ENCODE data around the gene HTT.

HTT gene

DNA sequence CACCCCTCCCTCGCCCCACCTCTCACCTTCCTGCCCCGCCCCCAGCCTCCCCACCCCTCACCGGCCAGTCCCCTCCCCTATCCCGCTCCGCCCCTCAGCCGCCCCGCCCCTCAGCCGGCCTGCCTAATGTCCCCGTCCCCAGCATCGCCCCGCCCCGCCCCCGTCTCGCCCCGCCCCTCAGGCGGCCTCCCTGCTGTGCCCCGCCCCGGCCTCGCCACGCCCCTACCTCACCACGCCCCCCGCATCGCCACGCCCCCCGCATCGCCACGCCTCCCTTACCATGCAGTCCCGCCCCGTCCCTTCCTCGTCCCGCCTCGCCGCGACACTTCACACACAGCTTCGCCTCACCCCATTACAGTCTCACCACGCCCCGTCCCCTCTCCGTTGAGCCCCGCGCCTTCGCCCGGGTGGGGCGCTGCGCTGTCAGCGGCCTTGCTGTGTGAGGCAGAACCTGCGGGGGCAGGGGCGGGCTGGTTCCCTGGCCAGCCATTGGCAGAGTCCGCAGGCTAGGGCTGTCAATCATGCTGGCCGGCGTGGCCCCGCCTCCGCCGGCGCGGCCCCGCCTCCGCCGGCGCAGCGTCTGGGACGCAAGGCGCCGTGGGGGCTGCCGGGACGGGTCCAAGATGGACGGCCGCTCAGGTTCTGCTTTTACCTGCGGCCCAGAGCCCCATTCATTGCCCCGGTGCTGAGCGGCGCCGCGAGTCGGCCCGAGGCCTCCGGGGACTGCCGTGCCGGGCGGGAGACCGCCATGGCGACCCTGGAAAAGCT lies at the start of gene HTT, which contains the start of gene HTT-AS:
TSS of gene HTT (plus strand) at position 604 of the 768 bp plus-strand sequence. CDS start at position 749, 145 bp downstream.
TSS of gene HTT-AS (minus strand) at position 461 of the 768 bp plus-strand sequence.
- FAIRE-seq (peak; percentile 84), DNase-seq (ENCODE audit: insufficient read length, low spot score) (peak; percentile 82)

DNA sequence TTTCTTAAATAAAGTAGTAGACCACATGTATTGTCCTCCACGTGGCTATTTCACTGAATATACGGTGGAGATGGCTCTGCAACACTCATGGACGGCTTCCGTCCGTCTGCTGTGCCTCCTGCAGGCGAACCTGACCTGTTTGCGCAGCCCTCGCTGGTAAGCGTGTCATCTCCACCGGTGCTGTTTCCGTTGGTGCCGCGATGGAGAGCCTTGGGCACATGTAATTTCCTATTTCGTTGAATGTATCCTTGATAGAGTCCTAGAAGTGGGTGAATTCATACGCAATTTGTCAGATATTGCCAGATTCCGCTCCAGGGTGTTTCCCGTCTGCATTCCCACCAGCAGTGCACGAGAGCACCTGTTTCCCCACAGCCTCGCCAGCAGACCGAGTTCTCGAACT lies 48.6 kb upstream of the HTT start:
- DNase-seq (ENCODE audit: insufficient read length, low spot score): no peak
- FAIRE-seq: no peak

DNA sequence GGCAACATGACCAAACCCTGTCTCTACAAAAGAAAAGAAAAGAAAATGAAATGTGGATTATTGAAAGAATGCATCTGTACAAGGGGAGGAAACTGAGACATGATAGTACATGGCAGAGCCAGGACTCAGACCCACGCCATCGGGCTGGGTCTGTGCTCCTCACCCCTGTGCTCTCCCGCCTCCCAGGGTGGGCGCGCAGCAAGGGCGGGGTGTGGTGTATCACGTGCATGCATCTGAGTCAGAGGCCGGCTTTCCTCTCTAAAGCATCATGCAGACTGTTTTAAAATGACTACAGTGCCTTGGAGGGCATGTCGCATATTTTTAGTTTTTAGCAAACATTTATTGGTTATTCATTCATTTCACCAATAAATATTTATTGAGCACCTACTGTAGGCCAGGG lies 47.9 kb upstream of the HTT start:
- FAIRE-seq: no peak
- no peak for DNase-seq (ENCODE audit: insufficient read length, low spot score)

DNA sequence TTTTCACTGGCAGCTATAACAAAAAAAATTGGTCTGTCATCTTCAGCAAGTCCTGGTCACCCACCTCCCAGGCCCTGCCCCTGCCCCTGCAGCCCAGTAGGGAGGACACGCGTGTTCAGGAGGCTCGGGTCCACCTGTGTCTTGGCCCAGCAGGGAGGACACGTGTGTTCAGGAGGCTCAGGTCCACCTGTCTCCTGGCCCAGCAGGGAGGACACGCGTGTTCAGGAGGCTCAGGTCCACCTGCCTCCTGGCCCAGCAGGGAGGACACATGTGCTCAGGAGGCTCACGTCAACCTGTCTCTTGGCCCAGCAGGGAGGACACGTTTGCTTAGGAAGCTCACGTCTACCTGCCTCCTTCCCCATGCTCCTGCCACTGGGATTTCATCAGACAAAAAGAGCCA lies 45.0 kb upstream of the HTT start:
- FAIRE-seq: no peak
- no peak for DNase-seq (ENCODE audit: insufficient read length, low spot score)

DNA sequence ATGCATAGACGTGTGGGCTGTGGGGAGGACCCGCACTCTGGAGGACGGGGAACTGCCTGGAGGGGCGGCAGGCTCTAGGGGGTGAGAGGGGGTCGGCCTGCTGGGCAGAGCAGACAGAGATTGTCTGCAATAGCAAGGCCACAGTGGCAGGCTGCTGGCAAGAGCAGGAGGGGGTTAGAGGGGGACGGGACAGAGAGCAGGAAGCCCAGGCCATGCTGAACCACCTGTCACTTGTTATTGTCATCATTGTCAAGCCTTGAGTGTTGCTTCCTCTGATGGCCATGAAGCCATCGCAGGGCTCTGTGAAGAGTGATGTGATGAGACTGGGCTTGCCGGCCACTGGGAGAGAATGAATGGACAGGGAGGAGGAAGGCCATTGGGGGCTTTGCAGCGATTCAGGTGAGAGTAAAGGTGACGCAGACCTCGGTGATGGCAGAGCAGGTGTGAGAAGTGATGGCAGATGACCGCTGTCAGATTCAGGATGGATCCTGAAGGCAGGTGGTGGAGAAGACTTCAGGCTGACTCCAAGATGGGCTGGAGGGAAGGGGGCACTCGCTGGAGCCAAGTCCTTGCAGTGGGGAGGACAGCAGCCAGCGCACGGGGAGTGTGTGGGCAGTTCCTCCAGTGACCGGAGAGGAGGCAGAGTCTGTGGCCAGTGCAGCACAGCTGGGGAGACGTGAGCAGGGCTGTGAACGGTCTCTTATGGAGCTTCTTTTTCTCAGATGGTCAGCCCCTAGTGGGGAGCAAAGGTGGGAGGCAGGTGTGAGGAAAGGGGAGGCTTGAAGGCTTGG lies 43.7 kb upstream of the HTT start:
- FAIRE-seq (no peak), DNase-seq (ENCODE audit: insufficient read length, low spot score) (no peak)

DNA sequence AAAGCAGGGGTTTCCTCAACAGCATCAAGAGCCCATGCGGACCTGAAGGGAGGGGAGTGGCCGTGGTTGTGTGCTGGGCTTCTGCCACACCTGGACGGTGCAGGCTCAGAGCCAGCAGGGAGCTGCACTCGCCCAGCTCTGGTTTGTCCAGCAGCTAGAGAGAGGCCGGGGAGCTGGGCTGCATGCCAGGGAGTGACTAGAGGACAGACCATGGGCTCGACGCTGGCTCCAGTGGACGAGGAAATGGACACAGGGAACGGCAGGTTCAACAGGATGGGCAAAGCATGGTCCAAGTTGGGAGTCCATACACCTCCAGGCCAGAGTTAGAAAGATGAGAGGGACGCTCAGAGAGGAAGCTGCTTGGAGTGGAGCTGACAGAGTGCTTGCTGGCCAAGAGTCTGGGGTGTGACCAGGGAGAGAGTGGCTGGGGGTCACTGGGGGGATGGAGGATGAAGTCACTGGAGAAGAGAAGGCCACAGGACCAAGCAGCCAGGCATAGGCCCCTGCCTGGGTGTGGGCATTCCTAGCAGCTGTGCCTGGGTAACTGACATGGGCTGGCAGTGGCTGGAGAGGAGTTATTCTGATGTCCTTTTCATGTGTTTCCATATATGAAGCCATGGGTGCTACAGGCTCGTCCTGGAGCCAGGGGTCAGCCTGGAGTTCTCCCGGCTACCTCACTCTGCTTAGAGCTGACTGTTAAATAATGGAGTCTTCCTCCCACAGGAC lies 43.0 kb upstream of the HTT start:
- FAIRE-seq: no peak
- no peak for DNase-seq (ENCODE audit: insufficient read length, low spot score)

DNA sequence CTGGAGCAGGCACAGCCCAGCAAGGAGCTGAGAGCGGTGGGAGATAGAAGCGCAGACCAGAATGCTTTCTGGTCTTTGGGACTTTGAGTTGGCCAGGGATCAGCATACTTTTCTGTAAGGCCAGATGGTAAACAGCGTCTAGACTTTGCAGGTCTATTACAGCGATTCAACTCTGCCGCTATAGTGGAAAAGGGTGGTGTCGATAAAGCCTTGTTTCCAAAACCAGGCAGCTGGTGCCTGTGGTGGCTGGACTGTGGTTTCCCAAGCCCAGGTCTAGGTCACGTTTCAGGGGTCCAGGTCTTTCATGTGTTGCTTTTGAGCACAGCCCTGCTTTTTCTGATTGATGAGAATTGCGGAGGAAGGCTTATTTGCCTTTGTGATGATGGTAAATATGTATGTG lies 40.2 kb upstream of the HTT start:
- no peak for DNase-seq (ENCODE audit: insufficient read length, low spot score)
- no peak for FAIRE-seq

DNA sequence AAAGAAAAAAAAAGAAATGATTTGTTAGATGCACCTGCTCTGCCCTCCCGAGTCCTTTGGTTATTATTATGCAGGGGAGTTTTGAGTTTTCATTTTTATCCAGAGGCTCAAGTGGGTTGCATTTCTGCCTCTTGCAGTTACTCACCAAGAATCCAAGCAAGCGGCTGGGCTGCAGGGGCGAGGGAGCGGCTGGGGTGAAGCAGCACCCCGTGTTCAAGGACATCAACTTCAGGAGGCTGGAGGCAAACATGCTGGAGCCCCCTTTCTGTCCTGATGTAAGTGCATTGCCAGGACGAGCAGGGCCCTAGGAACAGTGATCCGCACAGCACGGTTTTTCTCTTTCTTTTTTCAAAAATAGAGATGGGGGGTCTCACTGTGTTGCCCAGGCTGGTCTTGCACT lies 39.2 kb upstream of the HTT start:
- DNase-seq (ENCODE audit: insufficient read length, low spot score): no peak
- FAIRE-seq: no peak

DNA sequence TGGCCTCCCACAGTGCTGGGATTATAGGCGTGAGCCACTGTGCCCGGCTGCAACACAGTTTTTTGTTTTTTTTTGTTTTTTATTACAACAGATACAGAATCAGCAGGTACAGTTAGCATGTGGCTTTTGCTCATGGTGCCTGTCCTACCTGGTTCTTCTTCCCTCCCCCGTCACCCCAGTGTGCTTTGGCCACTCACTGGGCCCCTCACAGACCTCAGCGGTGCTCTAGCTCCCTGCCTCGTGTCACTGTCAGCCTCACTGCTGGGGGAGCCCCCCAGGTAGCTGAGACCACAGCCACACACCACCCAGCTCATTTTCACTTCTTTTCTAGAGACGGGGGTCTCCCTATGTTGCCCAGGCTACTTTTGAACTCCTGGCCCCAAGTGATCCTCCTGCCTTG lies 38.8 kb upstream of the HTT start:
- DNase-seq (ENCODE audit: insufficient read length, low spot score): no peak
- no peak for FAIRE-seq

DNA sequence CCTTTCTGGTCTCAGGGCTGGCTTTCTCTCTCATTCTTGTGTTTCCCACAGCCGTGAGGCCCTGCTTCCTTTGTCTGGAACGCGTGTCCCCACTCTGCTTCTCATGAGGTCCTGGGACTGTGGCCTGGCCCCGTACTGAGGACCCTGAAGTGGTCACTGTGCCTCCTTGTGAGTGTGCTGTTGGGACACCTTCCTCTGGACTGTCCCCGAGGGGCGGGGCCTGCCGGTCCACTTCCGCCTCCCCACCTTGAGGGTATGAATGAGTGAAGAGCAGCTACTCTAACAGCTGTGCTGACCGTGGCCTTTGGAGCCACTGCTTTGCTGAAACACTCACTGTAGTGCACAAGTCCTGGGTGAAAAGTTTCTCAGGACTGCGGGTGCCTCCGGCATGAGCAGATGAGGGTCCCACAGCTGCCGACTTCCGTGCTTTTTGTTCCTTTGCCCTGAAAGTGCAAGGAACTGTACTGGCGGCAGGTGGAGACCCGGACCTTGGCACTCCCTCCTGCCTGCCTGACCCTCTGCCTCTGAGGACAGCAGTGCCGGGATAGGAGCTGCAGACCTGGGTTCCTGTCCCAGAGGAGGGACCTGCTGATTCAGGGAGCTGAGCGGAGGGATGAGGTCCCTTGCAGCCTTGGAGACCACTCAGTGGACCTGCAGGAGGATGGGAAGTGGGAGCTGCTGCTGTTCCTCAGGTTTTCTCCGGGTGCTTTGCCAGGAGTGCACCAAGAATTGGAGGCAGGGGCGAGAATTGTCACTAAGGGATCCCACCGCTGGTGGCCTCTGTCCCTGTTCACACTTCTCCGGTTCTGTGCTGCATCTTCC lies 38.1 kb upstream of the HTT start:
- DNase-seq (ENCODE audit: insufficient read length, low spot score) (no peak), FAIRE-seq (no peak)

DNA sequence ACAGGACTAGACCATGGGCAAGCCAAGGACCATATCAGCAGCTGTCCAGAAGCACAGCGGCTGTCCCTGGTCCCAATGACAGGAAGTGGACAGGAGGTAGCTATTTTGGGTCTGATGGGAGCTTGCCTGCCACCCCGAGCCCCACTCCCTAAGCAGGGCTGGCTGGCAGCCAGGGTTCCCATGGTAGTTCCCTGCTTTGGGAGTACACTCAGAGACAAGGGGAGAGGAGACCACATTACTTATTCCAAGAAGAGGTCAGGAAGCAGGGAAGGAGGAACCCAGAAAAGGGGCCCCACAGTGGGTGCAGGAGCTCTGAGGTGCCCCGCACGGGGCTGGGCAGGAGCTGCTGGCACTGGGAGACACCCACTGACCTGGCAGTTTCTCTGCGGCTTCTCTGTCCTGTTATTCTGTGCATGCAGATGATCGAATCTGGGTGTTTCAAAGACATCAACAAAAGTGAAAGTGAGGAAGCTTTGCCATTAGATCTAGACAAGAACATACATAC lies 36.5 kb upstream of the HTT start:
- FAIRE-seq: peak; percentile 81
- no peak for DNase-seq (ENCODE audit: insufficient read length, low spot score)

DNA sequence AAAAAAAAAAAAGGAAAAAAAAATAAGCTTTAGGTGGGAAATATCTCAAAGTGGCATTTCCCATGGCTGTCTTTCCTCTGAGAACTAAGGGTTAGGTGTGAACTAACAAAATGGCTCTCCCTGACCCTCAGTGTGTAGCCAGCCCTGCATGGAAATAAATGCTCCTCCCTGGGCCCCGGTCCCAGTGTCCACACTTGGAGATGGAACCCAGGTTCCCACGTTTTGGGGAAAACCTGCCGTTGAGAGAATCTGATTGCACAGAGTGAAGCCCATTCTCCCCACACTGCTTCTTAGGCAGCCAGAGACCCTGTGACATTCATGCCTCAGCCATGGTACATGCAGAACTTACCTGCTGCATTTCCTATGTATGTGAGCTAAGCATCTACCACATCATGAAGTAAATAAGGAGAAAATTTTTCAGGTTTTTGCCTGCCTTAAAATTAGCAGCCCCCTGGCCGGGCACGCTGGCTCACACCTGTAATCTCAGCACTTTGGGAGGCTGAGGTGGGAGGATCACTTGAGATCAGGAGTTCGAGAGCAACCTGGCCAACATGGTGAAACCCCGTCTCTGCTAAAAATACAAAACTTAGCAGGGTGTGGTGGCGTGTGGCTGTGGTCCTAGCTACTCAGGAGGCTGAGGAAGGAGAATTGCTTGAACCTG lies 34.6 kb upstream of the HTT start:
- DNase-seq (ENCODE audit: insufficient read length, low spot score): no peak
- peak; percentile 56 for FAIRE-seq

DNA sequence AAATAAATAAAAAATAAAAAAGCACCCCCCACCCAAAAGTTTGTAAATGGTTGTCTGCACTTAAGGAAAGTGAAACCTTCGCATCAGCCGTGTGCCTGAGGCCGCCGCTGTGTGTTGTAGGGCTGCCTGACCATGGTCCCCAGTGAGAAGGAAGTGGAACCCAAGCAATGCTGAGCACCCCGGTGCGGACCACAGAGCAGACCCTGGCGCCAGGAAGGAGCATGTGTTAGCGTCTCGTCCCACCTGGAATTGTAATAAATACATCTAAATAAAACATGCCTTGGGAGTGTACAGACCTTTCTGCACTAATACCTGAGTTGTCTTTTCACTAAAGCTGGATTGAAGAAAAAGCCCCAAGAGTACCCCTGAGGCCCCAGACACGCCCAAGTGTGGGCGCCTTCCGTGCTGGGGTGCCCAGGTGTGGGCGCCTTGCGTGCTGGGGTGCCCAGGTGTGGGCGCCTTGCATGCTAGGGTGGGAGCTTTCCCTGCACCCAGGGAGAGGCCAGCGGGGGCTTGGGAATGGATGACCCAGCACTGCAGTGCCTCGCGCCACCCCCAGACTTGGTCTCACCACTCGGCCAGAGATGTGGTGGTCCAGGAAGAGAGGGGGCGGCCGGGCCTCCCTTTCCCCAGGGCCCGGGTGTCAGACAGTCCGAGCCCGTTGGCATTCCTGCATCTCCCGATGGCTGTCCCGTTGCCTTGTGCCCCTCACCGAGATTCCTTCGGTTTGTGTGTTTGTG lies 33.9 kb upstream of the HTT start:
- DNase-seq (ENCODE audit: insufficient read length, low spot score): no peak
- FAIRE-seq: peak; percentile 89

DNA sequence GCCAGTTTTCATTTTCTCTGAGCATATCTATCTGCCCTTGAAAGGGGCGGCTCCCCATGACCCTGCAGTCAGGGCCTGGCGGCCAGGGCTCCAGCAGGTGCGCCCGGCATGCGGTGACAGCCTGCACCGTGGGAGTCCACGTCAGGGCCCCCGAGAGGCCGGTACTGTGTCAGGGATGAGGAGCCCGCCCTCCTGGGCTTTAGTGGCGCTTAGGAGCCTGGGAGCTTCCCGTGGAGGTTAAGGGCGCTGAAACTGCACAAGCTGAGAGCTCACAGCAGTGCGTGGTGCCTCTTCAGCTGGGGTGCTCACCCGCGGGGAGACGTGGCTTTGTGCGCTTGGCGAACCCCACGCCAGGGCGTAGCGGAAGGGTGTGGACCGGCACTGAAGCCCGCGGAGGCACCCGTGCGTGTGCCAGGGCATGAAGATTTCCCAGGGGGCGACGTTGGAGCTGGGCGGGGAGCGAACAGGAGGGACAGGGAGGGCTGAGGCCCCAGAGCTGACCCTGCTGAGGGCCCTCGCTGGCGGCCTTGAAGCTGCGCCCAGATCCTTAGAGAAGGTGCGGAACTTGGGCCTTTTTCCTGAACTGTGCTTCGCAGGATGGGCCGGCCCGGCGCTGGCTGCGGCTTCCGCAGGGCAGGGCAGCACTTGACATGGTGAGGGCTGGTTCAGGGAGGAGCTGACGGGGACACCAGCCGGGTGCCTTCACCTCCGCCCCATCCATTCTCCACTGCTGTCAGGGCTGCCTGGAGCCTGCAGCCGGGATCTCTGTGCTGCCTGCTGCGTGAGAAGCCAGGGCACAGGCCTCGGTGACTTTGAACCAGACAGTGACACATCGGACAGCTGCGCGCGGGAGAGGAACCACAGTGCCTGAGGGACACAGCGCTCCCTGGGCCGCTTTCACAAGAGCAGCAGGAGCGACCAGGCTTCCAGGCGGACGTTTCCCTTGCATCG lies 33.0 kb upstream of the HTT start:
- FAIRE-seq (peak; percentile 51), DNase-seq (ENCODE audit: insufficient read length, low spot score) (no peak)

DNA sequence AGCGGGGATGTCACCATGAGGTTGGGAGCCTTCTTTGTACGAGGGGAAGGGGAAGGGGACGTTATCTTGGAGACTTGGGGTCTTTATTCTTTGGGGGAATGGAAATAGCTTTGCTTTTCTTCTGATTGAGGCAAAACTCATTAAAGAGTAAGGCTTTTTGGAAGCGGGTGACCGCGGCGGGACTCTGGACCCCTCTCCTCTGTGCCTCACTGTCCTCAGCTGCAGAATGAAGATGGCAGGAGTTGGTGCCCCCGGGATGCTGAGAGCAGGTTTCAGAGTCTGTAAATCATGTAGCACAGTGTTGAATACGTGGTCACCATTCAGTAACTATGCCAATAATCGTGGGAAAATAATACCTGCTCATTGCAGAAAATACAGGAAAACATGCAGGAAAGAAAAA lies 32.3 kb upstream of the HTT start:
- no peak for FAIRE-seq
- no peak for DNase-seq (ENCODE audit: insufficient read length, low spot score)

DNA sequence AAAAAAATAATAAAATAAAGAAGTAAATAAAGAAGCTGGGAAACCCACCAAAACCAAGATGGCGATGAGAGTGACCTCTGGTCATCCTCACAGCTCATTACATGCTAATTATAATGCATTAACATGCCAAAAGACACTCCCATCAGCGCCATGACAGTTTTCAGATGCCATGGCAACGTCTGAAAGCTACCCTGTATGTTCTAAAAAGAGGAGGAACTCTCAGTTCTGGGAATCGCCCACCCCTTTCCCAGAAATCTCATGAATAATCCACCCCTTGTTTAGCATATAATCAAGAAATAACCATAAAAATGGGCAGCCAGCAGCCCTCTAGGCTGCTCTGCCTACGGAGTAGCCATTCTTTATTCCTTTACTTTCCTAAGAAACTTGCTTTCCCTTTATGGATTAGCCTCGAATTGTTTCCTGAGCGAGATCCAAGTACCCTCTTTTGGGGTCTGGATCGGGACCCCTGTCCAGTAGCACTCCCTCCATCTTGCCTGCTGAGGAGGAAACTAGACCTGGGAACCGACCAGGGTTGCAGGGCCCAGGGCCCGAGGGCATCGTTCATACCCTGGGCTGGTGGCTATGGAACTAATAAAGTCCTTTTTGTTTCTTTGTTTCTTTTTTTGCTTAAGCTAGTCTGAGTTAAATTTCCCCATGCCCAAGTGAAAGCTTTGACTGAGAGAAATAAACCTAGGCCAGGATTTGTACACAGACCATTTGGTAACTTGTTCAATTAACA lies 31.0 kb upstream of the HTT start:
- FAIRE-seq (peak; percentile 44), DNase-seq (ENCODE audit: insufficient read length, low spot score) (no peak)

Data from GM19239 (cell line).